GM18873 (cell line): ENCODE measurements around the gene RASGRP4.

Experiments
- ATAC-seq: cut with Tn5 transposase; IDR thresholded peaks from one replicate; pipeline ENCODE4 v1.9.1; 2021; ENCODE audit warnings: mild to moderate bottlenecking, moderate library complexity, moderate number of reproducible peaks; ENCODE audit not compliant: unreplicated experiment, low FRiP score

The RASGRP4 gene

DNA sequence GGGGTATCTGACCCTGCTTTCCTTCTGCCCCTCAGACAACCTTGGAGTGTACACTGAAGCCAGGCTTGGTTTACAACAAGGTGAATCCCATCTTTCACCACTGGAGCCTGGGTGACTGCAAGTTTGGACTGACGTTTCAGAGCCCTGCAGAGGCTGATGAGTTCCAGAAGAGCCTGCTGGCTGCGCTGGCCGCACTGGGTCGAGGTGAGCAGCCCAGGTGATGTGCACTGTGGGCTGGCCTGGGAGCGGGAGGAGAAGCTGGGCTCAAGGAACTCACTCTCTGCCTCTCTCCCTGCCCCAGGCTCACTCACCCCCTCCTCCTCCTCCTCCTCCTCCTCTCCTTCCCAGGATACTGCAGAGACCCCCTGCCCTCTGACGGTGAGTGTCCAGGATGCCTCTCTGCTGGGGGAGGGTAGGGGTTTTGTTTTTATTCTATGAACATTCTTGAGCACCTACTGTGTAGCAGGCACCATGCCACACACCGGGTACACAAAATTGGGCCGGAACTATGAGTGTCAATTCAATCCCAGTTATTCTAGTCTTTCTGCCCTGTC lies 34.0 kb downstream of the RASGRP4 start:
- no peak for ATAC-seq

DNA sequence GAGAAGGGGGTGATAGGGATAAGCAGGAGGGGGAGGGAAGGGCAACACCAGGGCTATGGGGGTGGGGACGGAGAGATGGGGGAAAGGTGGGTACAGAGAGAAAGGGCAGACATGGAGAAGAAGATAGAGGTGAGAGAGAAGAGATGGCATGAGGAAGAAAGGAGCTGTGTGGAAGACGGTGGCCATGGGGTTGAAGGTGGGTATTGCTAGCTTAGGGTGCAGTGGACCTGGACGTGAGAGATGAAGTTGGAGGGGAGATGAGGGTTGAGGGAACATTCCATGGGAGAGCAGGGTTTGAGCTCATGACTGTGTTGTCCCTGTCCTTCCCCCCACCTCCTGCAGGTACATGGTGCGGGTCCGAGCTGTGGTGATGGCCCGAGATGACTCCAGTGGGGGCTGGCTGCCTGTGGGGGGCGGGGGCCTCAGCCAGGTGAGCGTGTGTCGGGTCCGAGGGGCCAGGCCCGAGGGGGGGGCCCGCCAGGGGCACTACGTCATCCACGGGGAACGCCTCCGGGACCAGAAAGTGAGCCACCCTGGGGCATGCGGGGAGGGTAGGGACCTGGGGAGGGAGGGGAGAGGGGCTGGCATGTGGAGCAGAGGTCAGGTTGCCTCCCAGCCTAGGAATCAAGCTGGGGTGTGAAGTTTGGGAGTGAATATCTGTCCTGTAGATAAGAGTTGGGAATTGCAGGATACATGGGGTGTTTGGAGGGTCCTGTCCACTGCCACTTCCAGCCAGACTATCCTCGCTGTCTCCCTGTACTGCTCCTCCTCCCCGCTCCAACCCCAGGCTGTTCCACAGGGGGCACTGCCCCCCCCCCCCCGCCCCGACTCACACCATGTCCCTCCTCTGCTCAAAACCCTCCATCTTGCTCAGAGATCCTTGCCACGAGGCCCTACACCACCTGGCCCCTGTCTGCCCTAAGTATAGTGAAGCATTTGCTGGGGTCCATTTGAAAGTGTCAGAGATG lies 35.8 kb downstream of the RASGRP4 start:
- no peak for ATAC-seq

DNA sequence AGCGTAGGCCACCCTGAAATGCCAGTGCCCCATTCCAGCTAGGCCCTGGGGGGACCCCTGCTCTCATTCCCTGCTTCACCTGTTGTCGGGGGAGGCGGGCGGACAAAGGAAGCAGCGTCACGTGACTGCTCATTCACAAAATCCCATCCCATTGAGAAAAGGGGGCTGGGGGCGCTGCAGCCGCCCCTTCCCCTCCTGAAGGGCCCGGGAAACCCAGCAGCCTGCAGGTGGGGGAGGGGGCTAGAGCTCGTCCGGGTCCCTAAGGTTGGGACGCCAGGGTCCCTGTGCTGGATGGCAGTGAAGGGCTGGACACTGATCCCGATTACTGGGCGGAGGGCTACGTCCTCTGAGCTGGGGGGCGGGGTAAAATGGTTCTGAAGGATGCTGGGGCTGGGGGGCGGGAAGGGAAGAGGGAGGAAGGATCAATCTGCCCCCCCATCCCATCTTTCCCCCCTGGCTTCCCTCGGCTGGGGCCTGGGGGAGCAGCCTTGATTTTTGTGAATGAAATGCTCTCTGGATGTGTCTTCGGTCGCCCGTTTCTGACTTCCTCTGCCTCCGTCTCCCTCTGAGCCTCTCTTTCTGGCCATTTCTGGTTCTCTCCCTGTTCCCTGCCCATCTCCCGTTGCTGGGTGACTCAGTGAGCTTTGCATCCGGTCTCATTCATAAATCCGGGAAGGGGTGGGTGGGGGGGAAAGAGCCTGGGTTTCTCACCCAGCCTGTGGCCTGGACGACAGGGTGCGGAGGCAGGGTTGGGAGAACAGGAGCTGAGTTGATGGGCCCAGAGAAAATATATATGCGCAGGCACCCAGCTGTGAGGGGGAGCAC lies 36.7 kb downstream of the RASGRP4 start:
- ATAC-seq, result no peak

DNA sequence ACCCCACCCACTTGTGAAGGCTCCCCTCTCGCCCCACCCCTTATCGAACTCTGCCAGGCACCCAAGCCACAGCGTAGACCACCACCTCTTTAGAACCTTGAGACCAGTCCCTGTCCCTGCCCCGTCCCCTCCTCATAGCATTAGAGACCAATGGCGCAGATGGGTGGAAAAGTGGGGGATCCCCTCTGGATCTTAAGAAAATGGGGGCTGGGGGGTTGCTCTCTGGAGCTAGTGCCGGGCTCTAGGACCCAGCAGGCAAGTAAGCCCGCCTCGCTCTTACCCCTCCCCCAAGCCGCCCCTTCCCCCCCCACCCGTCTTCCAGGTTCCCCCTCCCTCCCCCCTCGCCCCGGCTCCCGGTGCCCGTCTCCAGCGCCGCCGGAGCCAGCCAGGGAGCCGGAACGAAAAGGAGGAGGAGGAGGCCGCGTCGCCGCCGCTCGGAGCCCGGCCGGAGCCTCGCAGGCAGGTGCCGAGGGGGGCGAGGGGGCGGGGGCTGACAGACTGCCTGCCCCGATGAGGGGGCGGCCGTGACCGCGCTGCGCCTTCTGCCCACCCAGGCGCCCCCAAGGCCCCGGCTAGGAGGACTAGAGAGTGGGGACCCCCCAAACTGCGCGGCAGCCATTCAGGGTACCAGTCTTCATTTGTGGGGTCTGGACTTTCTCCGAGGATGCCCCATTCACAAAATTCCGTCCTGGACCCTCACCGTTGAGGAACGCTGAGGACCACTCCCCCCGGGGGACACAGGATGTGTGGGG lies 37.5 kb downstream of the RASGRP4 start, which contains the start of gene SPRED3:
SPRED3 (plus strand) TSS at position 349 of the 752 bp plus-strand sequence. CDS start 1,606 bp downstream, outside the sequence.
- no peak for ATAC-seq

DNA sequence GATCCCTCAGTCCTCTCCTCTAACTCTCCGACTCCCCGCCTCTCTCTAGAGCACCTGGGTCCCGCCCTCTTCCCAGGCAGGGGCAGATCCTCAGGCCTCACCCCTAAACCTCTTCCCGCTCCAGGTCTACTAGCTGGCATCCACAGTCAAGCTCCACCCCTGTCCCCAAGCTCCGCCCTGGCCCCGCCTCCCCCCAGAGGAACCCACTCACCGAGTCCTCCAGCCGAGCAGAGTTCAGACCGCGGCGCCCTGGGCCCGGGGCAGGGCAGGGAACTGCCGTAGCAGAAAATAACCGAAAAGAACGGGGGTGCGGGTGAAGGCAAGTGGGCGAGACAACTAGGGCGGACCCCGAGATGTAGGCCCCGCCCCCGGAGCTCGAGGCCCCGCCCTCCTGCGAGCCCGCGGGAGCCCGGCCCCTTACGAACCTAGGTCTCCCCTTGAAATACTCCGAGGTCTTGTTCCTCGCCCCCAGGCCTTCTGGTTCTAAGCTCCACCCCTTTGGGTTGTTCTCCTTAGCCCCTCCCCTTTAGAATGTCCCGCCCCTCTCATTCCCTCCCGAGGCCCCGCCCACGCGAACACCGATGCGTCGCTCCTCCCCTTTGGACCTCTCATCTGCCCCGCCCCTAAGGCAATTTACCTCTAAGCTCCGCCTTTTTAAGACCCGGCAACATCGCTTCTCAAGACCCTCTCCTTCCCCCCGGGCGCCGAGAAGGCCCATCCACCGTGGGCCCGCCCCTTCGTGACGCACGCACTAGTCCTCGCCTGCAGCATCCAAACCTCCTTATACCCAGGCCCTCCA lies 38.3 kb downstream of the RASGRP4 start, which contains the start of gene GGN:
GGN (minus strand) TSS at position 485 of the 799 bp plus-strand sequence. CDS start 773 bp downstream, outside the sequence.
- no peak for ATAC-seq

DNA sequence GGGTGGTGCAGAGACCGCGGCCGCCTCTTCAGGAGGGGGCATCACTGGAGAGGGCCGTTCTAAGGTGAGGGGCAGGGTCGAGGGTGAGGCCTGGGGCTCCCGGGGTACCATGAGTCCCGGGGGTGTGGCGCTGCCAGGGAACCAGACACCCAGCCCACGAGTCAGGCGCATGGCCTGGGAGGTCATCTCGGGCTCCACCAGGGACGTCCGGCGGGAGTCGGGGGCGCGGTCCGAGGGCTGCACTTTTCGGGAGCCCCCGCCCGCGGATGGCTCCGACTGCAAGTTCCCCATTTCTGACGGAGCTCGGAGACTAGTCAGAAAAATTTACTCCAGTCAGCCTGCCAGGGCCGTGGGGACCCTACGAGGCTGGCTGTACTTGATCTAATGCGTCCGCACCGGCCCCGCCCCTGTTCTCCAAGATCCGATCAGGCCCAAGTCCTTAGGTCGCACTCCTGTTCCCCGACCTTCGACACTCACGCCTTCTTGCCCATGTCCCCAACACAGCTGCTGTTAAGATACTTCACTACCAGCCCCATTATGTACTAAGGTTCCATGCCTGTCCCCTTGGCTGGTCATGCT lies 39.0 kb downstream of the RASGRP4 start:
- ATAC-seq, result no peak

DNA sequence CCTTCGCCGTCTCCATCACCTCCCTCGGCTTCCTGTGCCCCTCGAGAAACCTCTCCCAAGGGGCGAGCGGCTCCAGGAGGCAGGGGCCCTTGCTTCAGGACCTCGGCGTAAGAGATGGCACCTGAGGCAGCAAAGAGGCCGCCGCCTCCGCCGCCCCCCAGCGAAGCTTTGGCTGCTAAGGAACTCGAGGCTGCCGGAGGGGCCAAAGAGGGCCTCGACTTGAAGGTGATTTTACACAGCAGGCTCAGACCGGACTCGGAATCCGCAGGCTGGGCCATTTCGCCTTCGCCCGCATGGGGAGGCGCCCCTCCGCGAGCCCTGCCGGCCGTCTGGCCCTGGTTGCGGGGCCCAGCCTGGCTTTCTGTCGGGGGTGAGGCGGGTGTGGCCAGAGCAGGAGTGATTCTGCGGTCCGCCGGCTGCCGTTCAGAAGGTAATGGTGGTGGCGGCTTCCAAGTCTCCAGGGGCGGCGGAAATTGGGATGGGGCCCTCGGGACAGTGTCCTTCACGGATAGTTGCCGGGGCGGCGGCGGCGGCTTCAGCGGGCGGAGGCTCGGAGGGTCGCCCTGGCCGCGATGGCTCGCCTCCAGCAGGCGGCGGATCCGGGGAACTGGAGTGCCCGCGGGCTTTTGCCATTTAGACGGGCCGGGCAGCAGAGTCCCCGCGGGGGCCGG lies 39.6 kb downstream of the RASGRP4 start:
- no peak for ATAC-seq

DNA sequence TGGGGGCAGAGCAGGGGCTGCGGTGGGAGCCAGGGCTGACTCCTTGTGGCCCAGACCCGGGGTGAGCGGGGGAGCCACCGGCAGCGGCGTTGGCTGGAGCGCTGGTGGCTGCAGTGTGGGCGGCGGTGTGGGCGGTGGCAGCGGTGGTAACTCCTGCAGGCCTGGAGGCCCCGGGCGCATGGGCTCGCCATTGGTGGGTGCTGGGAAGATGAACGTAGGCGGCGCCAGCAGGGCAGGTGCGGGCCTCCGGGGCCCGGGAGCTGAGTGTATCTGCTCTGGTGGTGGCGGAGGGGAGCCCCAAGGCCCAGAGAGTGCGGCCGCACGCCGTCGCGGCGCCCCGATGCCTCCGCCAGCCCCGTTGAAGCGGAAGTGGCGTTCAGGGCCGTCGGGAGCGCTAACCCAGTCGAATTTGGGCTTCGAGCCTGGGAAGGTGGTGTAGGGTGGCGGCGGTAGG lies 40.2 kb downstream of the RASGRP4 start:
- no peak for ATAC-seq

DNA sequence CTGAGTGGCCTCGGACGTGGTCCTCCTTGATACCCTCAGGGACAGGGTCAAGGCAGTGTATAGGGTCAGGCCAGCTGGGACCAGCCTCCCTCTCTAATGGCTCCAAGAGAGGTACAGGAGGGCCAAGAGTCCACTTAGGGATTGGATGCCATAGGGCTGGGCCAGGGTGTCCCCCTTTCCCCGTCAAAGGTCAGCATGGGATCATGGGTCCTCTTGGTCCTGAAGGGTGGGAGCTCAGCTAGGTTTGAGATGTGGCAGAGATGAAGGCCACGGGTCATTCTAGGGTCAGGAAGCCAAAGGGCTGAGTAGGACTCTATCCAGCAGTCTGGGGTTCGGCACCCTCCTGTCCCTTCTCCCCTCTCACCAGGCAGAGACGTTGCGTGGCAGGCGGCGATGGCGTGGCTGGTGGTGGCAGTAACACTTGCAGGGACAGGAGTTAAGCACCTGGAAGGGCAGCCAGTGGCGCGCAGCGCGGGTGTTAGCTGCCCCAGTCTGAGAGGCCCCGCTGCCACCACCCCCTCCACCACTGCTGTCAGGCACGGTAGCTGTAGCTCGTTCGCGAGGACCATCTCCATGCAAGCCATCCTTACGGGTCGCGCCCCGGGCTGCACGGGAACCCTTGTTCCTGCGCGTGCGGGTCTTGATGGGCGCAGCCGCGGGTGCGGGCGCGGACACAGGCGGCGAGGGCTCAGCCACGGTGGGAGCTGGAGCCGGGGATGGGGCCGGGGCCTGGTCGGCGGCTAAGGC lies 40.8 kb downstream of the RASGRP4 start:
- ATAC-seq, result no peak

DNA sequence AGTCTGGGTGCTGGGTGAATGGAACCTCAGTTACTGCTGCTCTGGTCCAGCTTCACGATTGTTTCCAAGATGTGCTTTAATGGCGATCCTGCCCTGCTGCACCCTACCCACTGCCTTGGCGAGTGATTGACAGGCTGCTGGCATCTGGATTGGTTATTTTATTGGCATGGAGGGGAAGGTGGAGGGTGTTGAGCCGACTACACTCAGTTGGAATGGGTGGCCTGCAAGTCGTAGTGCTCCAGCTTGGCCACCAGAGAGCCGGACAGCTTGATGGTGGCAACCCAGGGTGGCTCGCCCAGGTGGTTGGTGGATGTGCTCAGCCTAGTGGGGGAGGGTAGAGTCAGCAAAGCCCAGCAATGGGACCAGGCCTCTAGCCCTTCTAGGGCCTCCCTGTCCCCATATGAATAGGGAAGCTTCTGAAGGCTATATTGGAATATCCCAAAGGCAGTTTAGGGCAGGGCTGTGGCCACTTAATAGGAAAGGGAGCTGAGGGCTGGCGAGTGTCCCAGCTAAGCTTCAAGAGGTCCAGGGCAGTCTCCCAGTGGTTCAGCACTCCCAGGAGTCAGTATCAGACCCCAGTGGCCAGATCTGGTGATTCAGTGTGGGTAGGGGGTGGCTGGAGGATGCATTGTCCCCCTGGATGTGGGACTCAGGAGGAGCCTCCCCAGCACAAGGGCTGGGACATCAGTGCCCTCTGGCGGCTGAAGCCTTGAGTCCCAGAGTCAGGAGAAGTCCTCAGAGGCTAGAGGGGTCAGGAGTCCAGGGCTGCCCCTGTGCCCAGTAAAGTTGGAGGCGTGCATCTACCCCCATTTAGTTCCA lies 41.6 kb downstream of the RASGRP4 start:
- no peak for ATAC-seq

DNA sequence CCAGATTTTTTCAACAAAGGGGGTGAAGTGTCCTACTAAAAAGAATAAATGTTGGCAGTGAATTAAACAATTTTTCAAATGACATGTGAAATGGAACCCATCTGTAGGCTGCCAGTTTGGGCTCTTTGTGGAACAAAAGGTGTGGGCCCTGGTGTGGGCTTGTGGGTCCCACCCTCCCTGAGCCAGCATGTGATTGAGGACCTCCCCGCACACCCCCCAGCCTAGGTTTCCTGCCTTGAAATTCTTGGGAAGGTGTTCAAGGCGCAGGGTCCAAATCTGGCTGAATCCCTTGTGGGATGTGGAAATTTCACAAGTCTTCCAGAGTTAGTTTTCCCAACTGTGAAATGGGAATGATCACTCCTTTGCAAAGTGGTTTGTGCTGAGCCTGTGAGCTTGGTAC lies 42.3 kb downstream of the RASGRP4 start:
- no peak for ATAC-seq

DNA sequence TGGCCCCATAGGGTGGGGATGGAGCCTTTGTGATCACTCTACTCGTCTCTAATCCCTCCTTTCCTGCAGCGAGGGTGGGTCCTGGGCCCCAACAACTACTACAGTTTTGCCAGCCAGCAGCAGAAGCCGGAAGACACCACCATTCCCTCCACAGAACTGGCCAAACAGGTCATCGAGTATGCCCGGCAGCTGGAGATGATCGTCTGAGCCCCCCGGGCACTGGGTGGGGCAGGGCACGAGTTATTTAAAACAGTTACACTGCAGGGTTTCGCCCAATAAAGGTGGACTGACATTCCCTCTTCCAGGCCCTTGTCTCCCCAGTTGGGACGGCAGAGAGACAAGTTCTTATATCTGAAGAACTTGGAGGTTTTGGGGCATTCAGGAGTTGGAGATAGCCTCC lies 42.8 kb downstream of the RASGRP4 start:
- no peak for ATAC-seq

DNA sequence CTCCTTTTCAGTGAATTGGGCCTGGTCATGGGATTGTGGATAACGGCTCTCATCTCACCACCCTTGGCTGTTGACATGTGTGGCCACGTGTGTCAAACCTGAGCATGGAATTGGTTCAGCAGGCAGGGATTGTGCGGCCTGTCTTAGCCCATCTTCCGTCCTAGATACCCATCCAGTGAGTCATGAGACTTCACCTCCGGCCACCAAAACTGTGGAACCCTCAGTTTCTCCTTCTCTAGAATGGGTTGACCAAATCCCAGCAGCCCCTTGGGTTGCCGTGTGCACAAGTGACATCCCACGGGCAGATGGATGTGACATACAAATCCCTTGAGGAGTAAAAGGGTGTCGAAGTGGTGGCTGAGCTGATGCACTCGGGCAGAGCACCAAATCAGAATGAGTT lies 44.9 kb downstream of the RASGRP4 start:
- no peak for ATAC-seq

DNA sequence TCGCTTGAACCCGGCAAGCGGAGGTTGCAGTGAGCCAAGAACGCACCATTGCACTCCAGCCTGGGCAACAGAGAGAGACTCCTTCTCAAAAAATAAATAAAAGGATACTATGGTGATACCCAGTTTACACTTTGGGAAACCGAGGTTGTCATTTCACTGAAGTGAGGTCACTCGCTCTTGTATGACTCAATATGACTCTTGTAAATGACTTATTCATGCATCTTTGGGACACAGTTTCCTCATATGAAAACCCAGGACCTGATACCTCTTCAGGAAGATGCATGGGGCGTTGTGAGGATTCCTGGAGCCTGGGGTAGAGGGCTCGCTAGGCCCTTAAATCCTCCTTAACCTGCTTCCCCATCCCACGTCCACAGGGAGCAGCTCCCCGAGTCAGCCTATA lies 47.2 kb downstream of the RASGRP4 start:
- ATAC-seq, result no peak

DNA sequence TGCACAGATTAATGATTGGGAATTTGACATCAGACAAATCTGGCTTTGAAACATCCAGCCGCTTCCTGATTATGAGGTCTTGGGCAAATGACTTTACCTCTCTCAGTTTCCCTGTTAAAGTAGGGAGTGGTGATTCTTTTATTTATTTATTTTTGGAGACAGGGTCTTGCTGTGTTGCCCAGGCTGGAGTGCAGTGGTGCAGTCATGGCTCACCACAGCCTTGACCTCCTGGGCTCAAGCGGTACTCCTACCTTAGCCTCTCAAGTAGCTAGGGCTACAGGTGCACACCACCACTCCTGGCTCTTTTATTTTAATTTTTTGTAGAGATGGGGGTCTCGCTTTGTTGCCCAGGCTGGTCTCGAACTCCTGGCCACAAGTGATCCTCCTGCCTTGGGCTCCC lies 49.0 kb downstream of the RASGRP4 start:
- ATAC-seq, result no peak

DNA sequence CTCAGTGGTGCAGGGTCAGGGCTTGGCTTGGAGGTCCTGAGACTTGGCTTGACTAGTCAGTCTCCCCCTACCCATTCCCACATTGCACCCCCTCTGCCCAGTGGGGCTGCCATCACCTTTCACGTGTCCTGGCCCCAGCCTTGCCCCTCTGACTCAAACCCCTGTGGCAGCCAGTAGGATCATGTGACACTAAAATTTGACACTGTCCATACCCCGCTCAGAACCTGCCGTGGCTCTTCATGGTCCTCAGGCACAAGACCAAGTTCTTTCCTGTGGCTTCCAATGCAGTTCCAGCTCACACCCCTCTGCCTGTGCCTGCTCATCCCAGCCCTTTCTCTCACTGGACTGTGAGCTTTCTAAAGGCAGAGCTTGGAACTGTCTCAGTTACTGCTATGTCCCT lies 49.4 kb downstream of the RASGRP4 start:
- ATAC-seq, result no peak

DNA sequence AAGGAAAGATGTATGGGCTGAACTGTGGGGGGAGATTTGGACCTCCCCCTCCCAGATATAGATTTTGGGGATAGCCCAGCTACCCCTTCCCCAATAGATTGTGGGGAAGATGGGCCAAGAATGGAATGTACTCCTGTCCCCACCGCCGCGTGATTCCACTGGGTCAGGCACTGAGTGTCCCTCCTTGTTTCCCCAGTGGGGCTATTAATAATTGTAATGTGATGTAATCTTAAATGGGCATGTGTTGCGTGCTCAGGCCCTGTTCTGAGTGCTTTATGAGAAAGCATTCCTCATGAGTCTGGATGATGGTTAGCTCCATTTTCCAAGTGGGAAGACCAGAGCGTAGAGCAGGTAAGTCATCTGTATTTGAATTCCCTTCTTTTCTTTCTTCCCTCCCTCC lies 50.3 kb downstream of the RASGRP4 start:
- ATAC-seq, result no peak
